ENCODE data around the gene COL9A3.

GRCh38 chr20:62864207-62864606 lies 47.4 kb downstream of the COL9A3 start:
- TF ChIP-seq CTCF (conservative IDR thresholded peaks at IDR 0.05; ENCODE audit: low read length): no peak
- no peak for TF ChIP-seq EZH2phosphoT487 (IDR thresholded peaks at IDR 0.05; ENCODE audit: borderline replicate concordance)

All from Loucy (cell line).